GM18519 (cell line): ENCODE results near the gene HDX.
"Not testable (repeated sequence)": the region's sequence is repeated elsewhere in the genome, so short reads cannot be mapped to it uniquely, and the experiment has no call there.

Experiments
- ATAC-seq: cut with Tn5 transposase; IDR thresholded peaks from one replicate; pipeline ENCODE4 v1.9.1; 2021; ENCODE audit warnings: mild to moderate bottlenecking, moderate library complexity; ENCODE audit not compliant: unreplicated experiment, low FRiP score

HDX gene

GRCh38 chrX:84340968-84341367 lies 161.3 kb downstream of the HDX start:
- ATAC-seq, result no peak

GRCh38 chrX:84339507-84340364 lies 162.5 kb downstream of the HDX start:
- peak; percentile 73 for ATAC-seq

- ATAC-seq, result no peak
Observed at GRCh38 chrX:84336646-84337045, 165.6 kb downstream of the HDX start.

- ATAC-seq, result no peak
Observed at GRCh38 chrX:84335121-84335520, 167.1 kb downstream of the HDX start.

DNA sequence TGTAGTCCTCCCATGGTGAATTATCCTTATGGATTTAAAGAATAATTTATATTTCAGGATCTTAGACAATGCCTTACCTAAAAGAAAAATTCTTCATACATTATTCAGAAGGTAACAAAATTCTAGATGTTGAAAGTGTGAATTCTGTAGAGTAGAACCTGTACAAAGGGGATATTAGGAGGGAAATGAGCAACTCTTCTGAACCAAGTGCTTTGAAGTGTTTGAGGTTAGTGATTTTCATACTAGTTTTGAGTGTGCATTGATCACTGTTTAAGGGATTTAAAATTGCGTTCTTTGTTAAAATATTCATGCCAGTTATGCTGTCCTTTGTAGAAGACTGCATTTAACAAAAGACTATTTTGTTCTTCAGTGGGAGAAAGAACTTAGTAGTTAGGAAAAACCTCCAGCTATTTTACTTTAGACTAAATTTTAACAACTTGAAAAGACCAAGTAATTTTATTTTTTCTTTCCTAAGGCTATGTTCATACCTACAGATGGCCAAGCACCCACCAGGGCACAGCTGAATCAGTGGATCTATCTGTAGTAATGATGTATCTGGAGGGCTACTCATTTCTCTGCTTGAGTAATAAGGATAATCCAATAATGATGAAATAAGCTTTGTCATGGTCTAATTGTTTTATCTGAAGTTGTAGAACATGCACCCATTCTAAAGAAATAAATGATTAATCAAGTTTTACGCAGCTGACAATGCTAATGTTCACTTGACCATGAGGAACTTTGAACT lies 180.0 kb downstream of the HDX start:
- no peak for ATAC-seq

DNA sequence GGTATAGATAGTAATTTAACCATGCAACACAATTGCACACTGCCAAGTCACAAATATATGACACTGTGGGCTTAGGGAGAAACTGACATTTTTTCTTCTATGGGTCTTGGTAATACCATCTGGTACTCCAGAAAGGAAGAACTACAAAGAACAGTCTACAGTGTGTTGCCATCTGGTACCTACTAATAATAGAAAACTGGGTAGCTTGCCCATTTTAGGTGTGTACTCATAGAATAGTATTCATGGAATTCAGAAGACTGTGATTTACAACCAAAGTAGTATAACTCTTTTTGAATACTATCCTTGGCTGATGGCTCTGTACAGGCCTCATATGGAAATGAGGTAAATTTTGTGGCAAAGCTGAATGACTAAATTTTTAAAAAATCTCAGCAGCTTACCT lies 181.6 kb downstream of the HDX start:
- ATAC-seq, result no peak

- ATAC-seq, result no peak
Observed at GRCh38 chrX:84320023-84320422, 182.2 kb downstream of the HDX start.

DNA sequence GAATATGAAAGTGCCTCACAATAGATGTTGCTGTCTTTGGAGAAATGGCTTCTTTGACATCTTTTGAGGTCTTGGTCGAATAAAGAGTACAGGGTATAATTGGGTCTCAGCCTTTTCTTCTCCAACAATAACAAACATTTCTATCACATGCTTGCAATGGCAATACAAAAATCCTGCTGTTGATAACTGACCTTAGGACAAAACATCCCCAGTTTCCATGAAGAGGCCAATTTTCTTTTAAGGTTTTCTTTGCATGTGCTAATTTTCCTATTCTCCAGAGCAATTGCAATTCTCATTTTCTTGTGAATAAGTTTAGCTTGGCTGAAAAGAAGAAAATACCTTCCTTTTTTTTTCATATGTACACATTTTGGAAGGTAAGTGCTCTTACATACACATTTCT lies 183.6 kb downstream of the HDX start:
- no peak for ATAC-seq

- ATAC-seq, result not testable (repeated sequence)
Observed at GRCh38 chrX:84315946-84316345, 186.3 kb downstream of the HDX start.
